Gastroesophageal sphincter (tissue), 4 donors: ENCODE measurements around the gene FAM114A1. TPM values are rescaled to one million over a fixed set of nuclear protein-coding genes. Genes with fewer than 3 reads are reported as not detected.

Source experiments
- ATAC-seq: fragments of 150-250 bp; one replicate; pipeline ENCODE4 v1.9.1; 2016; ENCODE audit warnings: mild to moderate bottlenecking, moderate library complexity
- H3K27ac ChIP-seq, 4 donors: fragments of 200-600 bp; sonication (generic) in 3 of 4; 1 replicate in 3 of 4; 2 replicates in 1 of 4; pipeline ENCODE4 v1.5.1; 2016 to 2019
- H3K27me3 ChIP-seq: fragments of 200-600 bp; sonication (generic); one replicate; pipeline ENCODE4 v1.5.1; 2019
- H3K36me3 ChIP-seq, 2 donors: fragments of 200-600 bp; sonication (generic); one replicate each; pipeline ENCODE4 v1.5.1; 2019; ENCODE audit warnings: control low read depth in 1 of 2
- H3K4me1 ChIP-seq, 3 donors: fragments of 200-600 bp; sonication (generic); 1 replicate in 2 of 3; 2 replicates in 1 of 3; pipeline ENCODE4 v1.5.1; 2016 to 2019; ENCODE audit warnings: control low read depth in 2 of 3
- H3K4me3 ChIP-seq, 2 donors: fragments of 200-600 bp; sonication (generic); one replicate each; pipeline ENCODE4 v1.5.1; 2019; ENCODE audit warnings: mild to moderate bottlenecking in 1 of 2, moderate library complexity in 1 of 2
- H3K9me3 ChIP-seq, 3 donors: fragments of 200-600 bp; sonication (generic); one replicate each; pipeline ENCODE4 v1.5.1; 2017 to 2019; ENCODE audit warnings: control low read depth in 2 of 3
- EP300 ChIP-seq: sonication (generic); formaldehyde crosslinking; IDR thresholded peaks from one replicate; pipeline ENCODE4 v1.6.1; 2017; ENCODE audit warnings: antibody characterized with exemption, mild to moderate bottlenecking
- POLR2A ChIP-seq, 2 donors: fragments of 450-650 bp; IDR thresholded peaks; one replicate each; pipeline ENCODE4 v1.6.1; 2017; ENCODE audit warnings: antibody characterized with exemption in 2 of 2, mild to moderate bottlenecking in 2 of 2, moderate library complexity in 1 of 2
- POLR2AphosphoS5 ChIP-seq: sonication (generic); formaldehyde crosslinking; IDR thresholded peaks from one replicate; pipeline ENCODE4 v1.6.1; 2017; ENCODE audit warnings: antibody characterized with exemption
- WGBS, 2 donors: methylation state at CpG; one replicate each; pipeline ENCODE4 v1.1.5; 2018; ENCODE audit warnings: low coverage in 1 of 2; 5-methylcytosine and 5-hydroxymethylcytosine counted together
- total RNA-seq, 4 donors: library from RNA; depleted of rRNA; stranded (reverse); fragments of >200 nt; gene quantifications; one replicate each; pipeline ENCODE4 v1.1.0, GENCODE V29; 2016
- TF ChIP-seq, protein P1 (sequence below), 4 experiments: fragments of 200-600 bp in 2 of 4; fragments of 450-650 bp in 2 of 4; sonication (generic) in 1 of 4; IDR thresholded peaks; one replicate each; pipeline ENCODE4 v1.5.1; 2017 to 2019; ENCODE audit warnings: antibody characterized with exemption in 4 of 4, mild to moderate bottlenecking in 2 of 4, moderate library complexity in 2 of 4

The FAM114A1 gene
- total RNA-seq, 4 donors from 2014 or later: 90.0 to 155 (median 98.4) TPM

DNA sequence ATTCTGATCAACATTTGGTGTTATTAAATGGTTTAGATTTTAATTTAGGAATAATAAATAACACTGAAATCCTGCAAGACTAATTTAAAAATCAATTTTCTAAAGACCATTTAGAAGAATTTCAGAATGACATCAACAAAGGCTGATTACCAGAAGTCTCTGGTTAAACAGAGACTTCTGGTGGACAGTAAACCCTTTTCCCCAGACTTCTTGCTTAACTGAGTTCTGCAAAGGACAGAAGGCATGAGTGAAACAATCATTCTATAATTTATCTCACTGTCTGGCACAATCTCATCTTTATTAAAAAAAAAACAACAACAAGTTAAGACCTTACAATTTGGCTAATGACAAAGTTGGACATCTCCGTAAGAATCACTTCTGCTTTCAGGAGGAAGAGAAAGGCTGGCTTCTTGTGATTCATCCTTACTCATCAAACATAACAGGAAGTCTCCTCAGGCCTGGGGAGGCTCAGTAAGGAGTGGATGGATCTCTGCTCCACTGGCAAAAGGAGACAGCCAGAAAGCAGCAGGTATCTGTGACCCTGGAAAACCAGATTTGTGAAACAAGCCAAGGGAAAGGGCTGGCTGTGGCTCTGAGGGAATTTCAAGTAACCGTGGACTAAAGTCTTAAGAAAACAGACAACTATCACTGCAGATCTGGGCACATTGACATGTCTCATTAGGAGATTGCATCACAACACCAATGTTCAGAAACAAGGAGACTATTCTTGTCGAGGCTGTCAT, 10.1 kb upstream of the FAM114A1 start:
- ATAC-seq: peak; percentile 89

DNA sequence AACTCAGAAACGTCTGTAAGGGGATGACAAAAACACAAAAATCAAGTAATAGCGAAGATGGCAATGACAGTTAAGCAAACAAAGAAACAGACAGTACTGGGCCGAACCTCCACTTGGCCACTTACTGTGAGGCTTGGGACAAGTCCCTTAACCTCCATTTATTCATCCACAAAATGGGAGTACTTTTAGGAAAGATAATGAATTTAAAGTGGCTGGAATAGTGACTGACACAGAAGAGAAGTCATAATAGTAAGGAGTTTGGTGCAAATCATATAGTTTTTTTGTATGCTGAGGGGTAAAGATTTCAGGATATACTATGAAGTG, 9.5 kb upstream of the FAM114A1 start:
- Histone ChIP-seq H3K9me3 (no peaks in the 10 kb centered on the region), H3K27me3 (no peaks in the 10 kb centered on the region), H3K4me1 (peaks cover 0 to 12% (median 0%) of the 10 kb centered on the region in 3 donors), H3K27ac (peak overlapping the region in 3 of 4 donors; percentile 62 to 69 (median 66)), H3K36me3 (no peaks in the 10 kb centered on the region), H3K4me3 (no peak overlapping the region)
- ATAC-seq: no peak
- TF ChIP-seq, protein P1, sequence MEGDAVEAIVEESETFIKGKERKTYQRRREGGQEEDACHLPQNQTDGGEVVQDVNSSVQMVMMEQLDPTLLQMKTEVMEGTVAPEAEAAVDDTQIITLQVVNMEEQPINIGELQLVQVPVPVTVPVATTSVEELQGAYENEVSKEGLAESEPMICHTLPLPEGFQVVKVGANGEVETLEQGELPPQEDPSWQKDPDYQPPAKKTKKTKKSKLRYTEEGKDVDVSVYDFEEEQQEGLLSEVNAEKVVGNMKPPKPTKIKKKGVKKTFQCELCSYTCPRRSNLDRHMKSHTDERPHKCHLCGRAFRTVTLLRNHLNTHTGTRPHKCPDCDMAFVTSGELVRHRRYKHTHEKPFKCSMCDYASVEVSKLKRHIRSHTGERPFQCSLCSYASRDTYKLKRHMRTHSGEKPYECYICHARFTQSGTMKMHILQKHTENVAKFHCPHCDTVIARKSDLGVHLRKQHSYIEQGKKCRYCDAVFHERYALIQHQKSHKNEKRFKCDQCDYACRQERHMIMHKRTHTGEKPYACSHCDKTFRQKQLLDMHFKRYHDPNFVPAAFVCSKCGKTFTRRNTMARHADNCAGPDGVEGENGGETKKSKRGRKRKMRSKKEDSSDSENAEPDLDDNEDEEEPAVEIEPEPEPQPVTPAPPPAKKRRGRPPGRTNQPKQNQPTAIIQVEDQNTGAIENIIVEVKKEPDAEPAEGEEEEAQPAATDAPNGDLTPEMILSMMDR (IDR thresholded peaks at IDR 0.05): no peak
- TF ChIP-seq POLR2AphosphoS5 (no peak), POLR2A (IDR thresholded peaks at IDR 0.05) (no peak), EP300 (no peak)
- WGBS, 2 donors: 57 to 66% methylated on average over 3 of the region's 3 CpGs

More for the DNA sequence above, 10.1 kb upstream of the FAM114A1 start:
- H3K4me1 ChIP-seq: peaks cover 0 to 12% (median 0%) of the 10 kb centered on the region in 3 donors
- no peaks in the 10 kb centered on the region for H3K9me3 ChIP-seq
- TF ChIP-seq, protein P1 (IDR thresholded peaks at IDR 0.05): no peak
- no peak for TF ChIP-seq POLR2A (IDR thresholded peaks at IDR 0.05)
- TF ChIP-seq POLR2AphosphoS5: no peak
- TF ChIP-seq EP300: no peak
- H3K27ac ChIP-seq: peak overlapping the region; percentile 39 to 69 (median 64)
- H3K36me3 ChIP-seq: no peaks in the 10 kb centered on the region
- no peaks in the 10 kb centered on the region for H3K27me3 ChIP-seq
- WGBS, 2 donors: 28 to 36% methylated on average over 3 of the region's 3 CpGs
- no peak overlapping the region for H3K4me3 ChIP-seq

DNA sequence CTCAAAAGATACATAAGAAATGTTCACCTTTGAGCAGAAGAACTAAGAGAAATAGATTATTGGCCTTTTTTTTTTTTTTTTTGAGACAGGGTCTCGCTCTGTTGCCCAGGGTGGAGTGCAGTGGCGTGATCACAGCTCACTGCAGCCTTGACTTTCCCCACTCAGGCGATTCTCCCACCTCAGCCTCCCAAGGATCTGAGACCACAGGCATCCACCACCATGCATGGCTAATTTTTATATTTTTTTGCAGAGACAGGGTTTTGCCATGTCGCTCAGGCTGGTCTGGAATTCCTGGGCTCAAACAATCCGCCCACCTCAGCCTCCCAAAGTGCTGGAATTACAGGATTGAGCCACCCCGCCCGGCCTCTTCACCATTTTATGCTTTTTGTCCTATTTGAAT, 8.1 kb upstream of the FAM114A1 start:
- peaks cover 0 to 12% (median 0%) of the 10 kb centered on the region in 3 donors for H3K4me1 ChIP-seq
- no peak overlapping the region for H3K27ac ChIP-seq
- no peak for ATAC-seq
- H3K27me3 ChIP-seq: no peaks in the 10 kb centered on the region
- no peaks in the 10 kb centered on the region for H3K9me3 ChIP-seq
- H3K4me3 ChIP-seq: no peak overlapping the region
- no peak for TF ChIP-seq EP300
- TF ChIP-seq POLR2AphosphoS5: no peak
- no peak for TF ChIP-seq POLR2A (IDR thresholded peaks at IDR 0.05)
- TF ChIP-seq, protein P1 (IDR thresholded peaks at IDR 0.05): no peak
- WGBS, 2 donors: 94 to 100% methylated on average over 4 of the region's 7 CpGs
- no peaks in the 10 kb centered on the region for H3K36me3 ChIP-seq

DNA sequence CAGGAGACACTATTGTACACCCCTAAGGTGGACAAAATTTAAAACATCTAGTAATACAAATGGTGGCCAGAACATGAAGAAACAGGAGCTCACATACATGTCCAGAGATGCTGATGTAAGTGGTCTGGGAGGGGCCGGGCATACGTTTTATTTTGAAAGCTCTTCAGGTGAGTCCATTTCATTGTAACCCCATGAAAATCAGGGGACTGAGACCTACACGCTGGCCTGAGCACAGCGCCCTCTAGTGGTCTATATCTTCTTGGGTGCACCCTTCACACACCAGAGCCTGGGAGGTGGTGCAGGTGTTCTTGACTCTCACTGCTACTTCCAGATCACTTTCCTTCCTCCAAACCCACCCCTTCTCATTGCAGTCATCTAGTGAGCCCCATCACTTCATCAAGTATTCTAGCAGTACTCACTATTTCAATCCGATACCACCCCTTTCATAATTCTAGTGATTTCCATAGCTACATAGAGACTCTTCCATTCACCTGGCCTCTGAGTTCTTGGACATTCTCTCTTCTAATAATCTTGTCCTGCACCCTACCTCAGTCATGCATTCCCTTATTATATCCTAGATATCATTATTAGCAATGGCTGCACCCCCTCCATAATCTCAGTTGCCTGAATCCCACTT, 6.7 kb upstream of the FAM114A1 start:
- Histone ChIP-seq H3K27me3 (no peaks in the 10 kb centered on the region), H3K27ac (no peak overlapping the region), H3K4me1 (peaks cover 0 to 12% (median 0%) of the 10 kb centered on the region in 3 donors), H3K4me3 (no peak overlapping the region), H3K9me3 (no peaks in the 10 kb centered on the region), H3K36me3 (no peaks in the 10 kb centered on the region)
- WGBS, 2 donors: 22 to 55% methylated on average over 5 of the region's 5 CpGs
- no peak for ATAC-seq
- no peak for TF ChIP-seq POLR2A (IDR thresholded peaks at IDR 0.05)
- TF ChIP-seq, protein P1 (IDR thresholded peaks at IDR 0.05): peak in 3 of 4 experiments; percentile 15 to 56 (median 18)

DNA sequence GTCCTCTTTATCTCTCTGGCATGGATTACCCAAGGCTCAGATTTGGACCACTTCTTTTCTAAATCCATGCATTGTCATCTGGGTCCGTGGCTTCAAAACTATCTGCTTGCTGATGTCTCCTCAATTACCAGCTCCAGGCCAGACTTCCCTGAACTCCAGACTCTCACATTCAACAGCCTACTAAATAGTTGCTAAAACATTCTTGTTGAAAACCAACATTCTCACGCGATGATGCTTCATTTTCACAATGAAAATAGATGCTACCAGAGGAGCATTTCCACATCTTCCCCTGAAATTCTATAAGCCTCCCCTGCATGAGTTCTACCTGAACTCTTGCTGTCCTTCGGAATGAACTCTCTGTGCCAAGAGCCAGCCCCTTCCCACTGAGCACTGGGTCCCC, 5.8 kb upstream of the FAM114A1 start:
- WGBS, 2 donors: 85 to 94% methylated on average over 4 of the region's 4 CpGs
- no peaks in the 10 kb centered on the region for H3K27me3 ChIP-seq
- no peaks in the 10 kb centered on the region for H3K9me3 ChIP-seq
- no peak for TF ChIP-seq POLR2A (IDR thresholded peaks at IDR 0.05)
- TF ChIP-seq EP300: no peak
- no peak for TF ChIP-seq POLR2AphosphoS5
- TF ChIP-seq, protein P1 (IDR thresholded peaks at IDR 0.05): no peak
- H3K4me3 ChIP-seq: no peak overlapping the region
- H3K27ac ChIP-seq: no peak overlapping the region
- H3K4me1 ChIP-seq: peaks cover 0 to 8% (median 0%) of the 10 kb centered on the region in 3 donors
- no peaks in the 10 kb centered on the region for H3K36me3 ChIP-seq
- ATAC-seq: no peak
